SK-N-SH treated with all-trans-retinoic acid at 6 μM for 48 hours (cell line): ENCODE data around the gene ABHD17C.

Experiments
- ATAC-seq: fragments of 200-7000 bp; cut with Tn5 transposase; 3 replicates; pipeline ENCODE4 v1.9.1; 2020; ENCODE audit warnings: mild to moderate bottlenecking, moderate library complexity
- ARNTL ChIP-seq: fragments of 450-650 bp; formaldehyde crosslinking; IDR thresholded peaks from 2 replicates; pipeline ENCODE4 v1.5.0; 2020; ENCODE audit warnings: low read depth, mild to moderate bottlenecking, moderate library complexity, borderline replicate concordance
- BACH2 ChIP-seq: fragments of 250-450 bp; sonication (Bioruptor Pico); IDR thresholded peaks from 2 replicates; pipeline ENCODE4 v1.9.0; 2021; ENCODE audit warnings: mild to moderate bottlenecking, borderline replicate concordance
- CREB5 ChIP-seq: fragments of 250-450 bp; sonication (Bioruptor Pico); IDR thresholded peaks from 2 replicates; pipeline ENCODE4 v1.5.1; 2020; ENCODE audit warnings: low read depth, mild to moderate bottlenecking, moderate library complexity
- ESRRG ChIP-seq: fragments of 250-450 bp; sonication (Bioruptor Pico); IDR thresholded peaks from 2 replicates; pipeline ENCODE4 v1.6.1; 2021; ENCODE audit warnings: mild to moderate bottlenecking
- GLIS3 ChIP-seq: fragments of 250-450 bp; sonication (Bioruptor Pico); IDR thresholded peaks from 2 replicates; pipeline ENCODE4 v1.5.0; 2020; ENCODE audit warnings: mild to moderate bottlenecking, moderate library complexity
- ISL1 ChIP-seq: fragments of 250-450 bp; sonication (Bioruptor Pico); IDR thresholded peaks from 2 replicates; pipeline ENCODE4 v2.1.2; 2022; ENCODE audit warnings: mild to moderate bottlenecking, moderate library complexity
- OSR1 ChIP-seq: fragments of 250-450 bp; sonication (Bioruptor Pico); IDR thresholded peaks from 2 replicates; pipeline ENCODE4 v1.8.0; 2022; ENCODE audit warnings: moderate library complexity, mild to moderate bottlenecking, inconsistent platforms
- PATZ1 ChIP-seq: fragments of 250-450 bp; sonication (Bioruptor Pico); IDR thresholded peaks from 2 replicates; pipeline ENCODE4 v1.8.0; 2020; ENCODE audit warnings: mild to moderate bottlenecking, moderate library complexity, borderline replicate concordance
- POU6F1 ChIP-seq: fragments of 250-450 bp; sonication (Bioruptor Pico); IDR thresholded peaks from 2 replicates; pipeline ENCODE4 v1.8.0; 2021; ENCODE audit warnings: low read depth, mild to moderate bottlenecking, moderate library complexity, borderline replicate concordance
- RARB ChIP-seq: fragments of 250-450 bp; sonication (Bioruptor Pico); IDR thresholded peaks from 2 replicates; pipeline ENCODE4 v1.8.0; 2021; ENCODE audit warnings: mild to moderate bottlenecking, moderate library complexity
- TSHZ2 ChIP-seq: fragments of 250-450 bp; sonication (Bioruptor Pico); IDR thresholded peaks from 2 replicates; pipeline ENCODE4 v1.5.0; 2020; ENCODE audit warnings: mild to moderate bottlenecking, moderate library complexity
- ZC3H10 ChIP-seq: fragments of 250-450 bp; sonication (Bioruptor Pico); IDR thresholded peaks from 2 replicates; pipeline ENCODE4 v1.5.1; 2021; ENCODE audit warnings: mild to moderate bottlenecking, moderate library complexity
- ZFP3 ChIP-seq: fragments of 250-450 bp; sonication (Bioruptor Pico); IDR thresholded peaks from 2 replicates; pipeline ENCODE4 v1.5.0; 2020; ENCODE audit warnings: mild to moderate bottlenecking, moderate library complexity
- ZFP30 ChIP-seq: fragments of 450-650 bp; formaldehyde crosslinking; IDR thresholded peaks from 2 replicates; pipeline ENCODE4 v1.5.0; 2022; ENCODE audit warnings: mild to moderate bottlenecking, moderate library complexity
- ZNF565 ChIP-seq: fragments of 450-650 bp; formaldehyde crosslinking; conservative IDR thresholded peaks from 2 replicates; pipeline ENCODE4 v1.5.0; 2020; ENCODE audit warnings: low read depth, mild to moderate bottlenecking, moderate library complexity
- ZNF70 ChIP-seq: fragments of 450-650 bp; formaldehyde crosslinking; IDR thresholded peaks from 2 replicates; pipeline ENCODE4 v1.5.0; 2020; ENCODE audit warnings: mild to moderate bottlenecking, moderate library complexity
- ZNF8 ChIP-seq: fragments of 450-650 bp; formaldehyde crosslinking; IDR thresholded peaks from 2 replicates; pipeline ENCODE4 v1.5.0; 2020; ENCODE audit warnings: mild to moderate bottlenecking, moderate library complexity

Gene ABHD17C

GRCh38 chr15:80789296-80789695, 94.2 kb downstream of the ABHD17C start (continued):
- TF ChIP-seq POU6F1 (CRISPR knock-in tag) (no peak), ZNF8 (CRISPR knock-in tag) (no peak), BACH2 (CRISPR knock-in tag) (no peak), TSHZ2 (no peak), ESRRG (CRISPR knock-in tag) (no peak)

GRCh38 chr15:80789796-80790195, 94.7 kb downstream of the ABHD17C start:
- TF ChIP-seq ARNTL (no peak), ZFP3 (CRISPR knock-in tag) (no peak), ZC3H10 (CRISPR knock-in tag) (no peak), ISL1 (no peak), POU6F1 (CRISPR knock-in tag) (no peak), OSR1 (CRISPR knock-in tag) (no peak), GLIS3 (CRISPR knock-in tag) (no peak), ZFP30 (no peak), PATZ1 (no peak), ESRRG (CRISPR knock-in tag) (no peak), CREB5 (no peak), ZNF565 (CRISPR knock-in tag) (no peak), RARB (no peak), ZNF70 (CRISPR knock-in tag) (no peak)
- TF ChIP-seq, all 23 proteins: peak for 0
- no peak for ATAC-seq

- TF ChIP-seq ZC3H10 (CRISPR knock-in tag), result no peak
- no peak for TF ChIP-seq TSHZ2
- no peak for TF ChIP-seq ZNF565 (CRISPR knock-in tag)
- no peak for TF ChIP-seq CREB5
- ATAC-seq, result no peak
Observed at GRCh38 chr15:80790236-80790635, 95.1 kb downstream of the ABHD17C start.
